ENCODE results near the gene ACTR2.
"Not testable (repeated sequence)": the region's sequence is repeated elsewhere in the genome, so short reads cannot be mapped to it uniquely, and the experiment has no call there.

ACTR2 gene

GRCh38 chr2:65227456-65228262, at the start of gene ACTR2:
TSS of gene ACTR2 (plus strand) at chr2:65227831. CDS start at chr2:65227910, 79 bp downstream.
- FAIRE-seq, result peak; percentile 92

GRCh38 chr2:65182570-65182969, 45.1 kb upstream of the ACTR2 start:
- no peak for FAIRE-seq

- FAIRE-seq, result not testable (repeated sequence)
These were observed 44.2 kb upstream of the ACTR2 start for GRCh38 chr2:65183406-65183805.

- no peak for FAIRE-seq
These were observed 42.6 kb upstream of the ACTR2 start for GRCh38 chr2:65185012-65185411.

GRCh38 chr2:65186093-65186868, 41.4 kb upstream of the ACTR2 start:
- no peak for FAIRE-seq

GRCh38 chr2:65186872-65187851, 40.5 kb upstream of the ACTR2 start:
- FAIRE-seq, result peak; percentile 88

GRCh38 chr2:65193446-65193845, 34.2 kb upstream of the ACTR2 start:
- FAIRE-seq, result no peak

- FAIRE-seq, result no peak
These were observed 28.9 kb upstream of the ACTR2 start for GRCh38 chr2:65198737-65199136.

GRCh38 chr2:65199166-65199565, 28.5 kb upstream of the ACTR2 start:
- no peak for FAIRE-seq

GRCh38 chr2:65199891-65200290, 27.7 kb upstream of the ACTR2 start:
- no peak for FAIRE-seq

- FAIRE-seq, result no peak
These were observed 23.0 kb upstream of the ACTR2 start for GRCh38 chr2:65204461-65205210.

GRCh38 chr2:65212115-65212514, 15.5 kb upstream of the ACTR2 start:
- no peak for FAIRE-seq

- no peak for FAIRE-seq
These were observed 15.0 kb upstream of the ACTR2 start for GRCh38 chr2:65212619-65213018.

- no peak for FAIRE-seq
These were observed 14.6 kb upstream of the ACTR2 start for GRCh38 chr2:65213035-65213434.

GRCh38 chr2:65214361-65214760, 13.3 kb upstream of the ACTR2 start:
- no peak for FAIRE-seq

GRCh38 chr2:65214843-65215242, 12.8 kb upstream of the ACTR2 start:
- FAIRE-seq, result no peak

- FAIRE-seq, result no peak
These were observed 11.7 kb upstream of the ACTR2 start for GRCh38 chr2:65215946-65216345.

- no peak for FAIRE-seq
These were observed 7.0 kb upstream of the ACTR2 start for GRCh38 chr2:65220432-65221131.

- not testable (repeated sequence) for FAIRE-seq
These were observed 6.4 kb upstream of the ACTR2 start for GRCh38 chr2:65221275-65221674.

GRCh38 chr2:65227020-65227455, 593 bp upstream of the ACTR2 start:
- no peak for FAIRE-seq

GRCh38 chr2:65228263-65228750, 676 bp downstream of the ACTR2 start:
- FAIRE-seq, result no peak

Measured in TTC549 (cell line).